Heart left ventricle (tissue), 16 donors: Measurements from ENCODE around the gene LRG1. TPM values are rescaled to one million over a fixed set of nuclear protein-coding genes. Genes with fewer than 3 reads are reported as not detected.

Source experiments
- ATAC-seq, 4 donors: fragments of 200-7000 bp; cut with Tn5 transposase; one replicate each; pipeline ENCODE4 v1.9.1; 2020 to 2022; ENCODE audit warnings: moderate library complexity in 4 of 4, mild to moderate bottlenecking in 3 of 4, moderate number of reproducible peaks in 1 of 4
- DNase-seq, 5 donors: peaks; one replicate each; pipeline ENCODE4 v3.0.0-alpha.2; 2020
- H3K27ac ChIP-seq, 12 donors: fragments of 200-600 bp; sonication (generic) in 4 of 12; one replicate each; pipeline versions ENCODE4 v1.5.0 to v1.8.0; 2016 to 2022; ENCODE audit warnings: mild to moderate bottlenecking in 2 of 12
- H3K27me3 ChIP-seq, 9 donors: fragments of 200-600 bp; sonication (generic) in 2 of 9; one replicate each; pipeline versions ENCODE4 v1.5.1 to v1.8.0; 2016 to 2022; ENCODE audit warnings: mild to moderate bottlenecking in 3 of 9
- H3K36me3 ChIP-seq, 9 donors: fragments of 200-600 bp; sonication (generic) in 2 of 9; one replicate each; pipeline versions ENCODE4 v1.5.0 to v1.8.0; 2018 to 2022; ENCODE audit warnings: mild to moderate bottlenecking in 2 of 9
- H3K4me1 ChIP-seq, 12 donors: fragments of 200-600 bp; sonication (generic) in 4 of 12; one replicate each; pipeline versions ENCODE4 v1.5.0 to v1.8.0; 2016 to 2022; ENCODE audit warnings: mild to moderate bottlenecking in 3 of 12
- H3K4me3 ChIP-seq, 12 donors: fragments of 200-600 bp; sonication (generic) in 4 of 12; one replicate each; pipeline versions ENCODE4 v1.5.0 to v1.8.0; 2017 to 2022; ENCODE audit warnings: mild to moderate bottlenecking in 9 of 12, moderate library complexity in 4 of 12
- H3K9me3 ChIP-seq, 12 donors: fragments of 200-600 bp; sonication (generic) in 4 of 12; one replicate each; pipeline versions ENCODE4 v1.5.0 to v1.8.0; 2016 to 2022; ENCODE audit warnings: mild to moderate bottlenecking in 1 of 12
- CTCF ChIP-seq, 12 donors: fragments of 200-600 bp; sonication (generic) in 4 of 12; IDR thresholded peaks; one replicate each; pipeline versions ENCODE4 v1.5.0 to v1.8.0; 2018 to 2022; ENCODE audit warnings: antibody characterized with exemption in 12 of 12, mild to moderate bottlenecking in 5 of 12
- POLR2A ChIP-seq, 2 donors: fragments of 450-650 bp; IDR thresholded peaks; one replicate each; pipeline ENCODE4 v1.6.1; 2017; ENCODE audit warnings: antibody characterized with exemption in 2 of 2, mild to moderate bottlenecking in 2 of 2, moderate library complexity in 2 of 2
- WGBS, 4 donors: extraction: QIAGEN DNeasy Blood & Tissue Kit in 2 of 4; methylation state at CpG; one replicate each; pipeline versions ENCODE4 v1.1.5 to v1.1.7; 2013 to 2018; 5-methylcytosine and 5-hydroxymethylcytosine counted together
- intact Hi-C, 10 donors: fragments of 100-400 bp; cut with DNase I; formaldehyde crosslinking; loops; one replicate each; pipeline versions ENCODE4 v1.11.1 to v1.14.2; 2022
- polyA plus RNA-seq, 2 donors: library from polyadenylated mRNA; stranded (reverse); fragments of 200-250 nt; gene quantifications; one replicate each; pipeline ENCODE4 v1.2.3, GENCODE V29; 2013
- total RNA-seq, 9 donors: library from RNA; depleted of rRNA in 2 of 9; stranded (reverse); fragments of >200 nt in 2 of 9; fragmentation: NEBNext Ultra II Directional in 3 of 9; extraction: Animal tissue kit (Norgen Biotek cat#: 25700) in 3 of 9; gene quantifications; one replicate each; pipeline versions ENCODE4 v1.1.0 to v1.2.4, GENCODE V29; 2016 to 2023
- donor health status: ischemic (EF 13 %, LVEDD 7.1; RV severe dilation, severe dysfunction).
- donor health status: healthy with polysubstance abuse.
- donor health status: DM: no; HTN: yes; CAD: no.
- donor health status: DM: no; HTN: no; CAD: no.
- donor health status: ischemic (EF 25% LVEDD 6.9; RV normal size, moderate dysfunction).
- donor health status: ischemic (EF 25% LVEDD 5.7; RV mildly dilated, moderate dysfunction).
- donor health status: healthy.
- donor health status: DM: yes; HTN: yes; CAD: no.
- donor health status: ischemic (EF 35%, LVEDD 5.7; RV mildly dilated, moderate dysfunction).
- donor health status: nonischemic (EF 11% LVEDD 7.7; RV severe dilation, severe dysfunction).
- donor health status: DM: yes; HTN: yes; CAD: no.
- donor health status: PGD.
- donor health status: ischemic (EF 29% LVEDD 5.4; RV normal size, mild dysfunction).
- donor health status: nonischemic (EF 23%, LVEDD 6.1; RV moderate dilation, normal function).

The LRG1 gene
- total and polyA plus RNA-seq, 11 donors = 0.15 to 1.7 (median 0.35) TPM

GRCh38 chr19:4538601-4538954 lies 1.3 kb downstream of the LRG1 start:
- TF ChIP-seq CTCF (IDR thresholded peaks at IDR 0.05) = no peak
- Histone ChIP-seq H3K36me3 (peaks cover 0 to 2% (median 0%) of the 10 kb centered on the region in 9 donors), H3K4me3 (no peak overlapping the region), H3K9me3 (peaks cover 0 to 14% (median 3%) of the 10 kb centered on the region in 12 donors), H3K4me1 (peaks cover 0 to 39% (median 15%) of the 10 kb centered on the region in 12 donors), H3K27me3 (peaks cover 0 to 8% (median 0%) of the 10 kb centered on the region in 9 donors), H3K27ac (no peak overlapping the region)
- ATAC-seq (no peak), DNase-seq (no peak)
- intact Hi-C loops = no loop called here
- 93 to 98% (median 95%) methylated on average over 12 to 13 of the region's 13 CpGs for WGBS, 4 donors

GRCh38 chr19:4537953-4538600 lies 1.8 kb downstream of the LRG1 start:
- Histone ChIP-seq H3K4me3 (no peak overlapping the region), H3K27ac (no peak overlapping the region), H3K4me1 (peaks cover 0 to 39% (median 15%) of the 10 kb centered on the region in 12 donors), H3K9me3 (peaks cover 0 to 14% (median 3%) of the 10 kb centered on the region in 12 donors), H3K36me3 (no peaks in the 10 kb centered on the region), H3K27me3 (peaks cover 0 to 8% (median 0%) of the 10 kb centered on the region in 9 donors)
- TF ChIP-seq POLR2A (IDR thresholded peaks at IDR 0.05) = no peak
- TF ChIP-seq CTCF (IDR thresholded peaks at IDR 0.05) = no peak
- WGBS, 4 donors = 55 to 76% (median 68%) methylated on average over 12 to 27 of the region's 27 CpGs
- ATAC-seq = peak in 3 of 4 donors; percentile 7 to 18 (median 16)
- DNase-seq = no peak
- intact Hi-C loops = no loop called here

- DNase-seq (no peak), ATAC-seq (no peak)
- peaks cover 0 to 8% (median 0%) of the 10 kb centered on the region in 9 donors for H3K27me3 ChIP-seq
- TF ChIP-seq POLR2A (IDR thresholded peaks at IDR 0.05) = no peak
- TF ChIP-seq CTCF (IDR thresholded peaks at IDR 0.05) = no peak
- H3K4me3 ChIP-seq = no peak overlapping the region
- H3K36me3 ChIP-seq = no peaks in the 10 kb centered on the region
- H3K9me3 ChIP-seq = peaks cover 0 to 14% (median 3%) of the 10 kb centered on the region in 12 donors
- peak overlapping the region in 3 of 12 donors; percentile 17 to 89 (median 48) for H3K27ac ChIP-seq
- H3K4me1 ChIP-seq = peaks cover 0 to 37% (median 15%) of the 10 kb centered on the region in 12 donors
- intact Hi-C loops = no loop called here
- WGBS, 4 donors = 56 to 76% (median 59%) methylated on average over 3 to 5 of the region's 5 CpGs
Measured at GRCh38 chr19:4536798-4537197, 3.0 kb downstream of the LRG1 start.

GRCh38 chr19:4534836-4535658 lies 4.8 kb downstream of the LRG1 start, which contains the start of gene PLIN5:
Gene PLIN5, minus strand, starts transcription at chr19:4535224. Its CDS starts 1,150 bp downstream, at chr19:4534074.
- peak within 1 kb of the TSS; percentile 41 to 89 (median 74) for H3K27ac ChIP-seq
- H3K4me3 ChIP-seq = peak within 1 kb of the TSS in 11 of 12 donors; percentile 17 to 63 (median 48)

More at GRCh38 chr19:4534836-4535658, 4.8 kb downstream of the LRG1 start, which contains the start of gene PLIN5:
- ATAC-seq (peak; percentile 84 to 89 (median 88)), DNase-seq (peak; percentile 79 to 89 (median 87))
- intact Hi-C loops = no loop called here
- H3K36me3 ChIP-seq = no peaks in the 10 kb centered on the region
- no peak for TF ChIP-seq CTCF (IDR thresholded peaks at IDR 0.05)
- TF ChIP-seq POLR2A (IDR thresholded peaks at IDR 0.05) = peak; percentile 50 to 67
- H3K27me3 ChIP-seq = peaks cover 0 to 8% (median 0%) of the 10 kb centered on the region in 9 donors
- peaks cover 0 to under 1% (median 0%) of the 10 kb centered on the region in 12 donors for H3K9me3 ChIP-seq
- H3K4me1 ChIP-seq = peaks cover 0 to 37% (median 13%) of the 10 kb centered on the region in 12 donors
- 8 to 22% (median 11%) methylated on average over 20 to 49 of the region's 49 CpGs for WGBS, 4 donors
